HG03469 (cell line): ENCODE measurements around the gene TENM3.

Source experiments
- ATAC-seq: cut with Tn5 transposase; IDR thresholded peaks from one replicate; pipeline ENCODE4 v1.9.1; 2021; ENCODE audit warnings: mild to moderate bottlenecking, moderate library complexity, moderate number of reproducible peaks; ENCODE audit not compliant: unreplicated experiment

TENM3 gene

GRCh38 chr4:182649698-182650477 lies 406.7 kb downstream of the TENM3 start:
- no peak for ATAC-seq

- ATAC-seq = no peak
These were observed 410.4 kb downstream of the TENM3 start for GRCh38 chr4:182653596-182653995.

GRCh38 chr4:182655340-182655739 lies 412.1 kb downstream of the TENM3 start:
- ATAC-seq = no peak

GRCh38 chr4:182662551-182662950 lies 419.3 kb downstream of the TENM3 start:
- no peak for ATAC-seq

GRCh38 chr4:182671231-182671630 lies 428.0 kb downstream of the TENM3 start:
- no peak for ATAC-seq

- no peak for ATAC-seq
These were observed 428.5 kb downstream of the TENM3 start for GRCh38 chr4:182671749-182672148.

GRCh38 chr4:182678590-182678989 lies 435.4 kb downstream of the TENM3 start:
- no peak for ATAC-seq

- ATAC-seq = no peak
These were observed 436.3 kb downstream of the TENM3 start for GRCh38 chr4:182679533-182679932.

GRCh38 chr4:182680234-182680653 lies 437.0 kb downstream of the TENM3 start:
- no peak for ATAC-seq

- ATAC-seq = no peak
These were observed 440.5 kb downstream of the TENM3 start for GRCh38 chr4:182683661-182684060.

GRCh38 chr4:182684796-182685195 lies 441.6 kb downstream of the TENM3 start:
- no peak for ATAC-seq

- ATAC-seq = no peak
These were observed 444.9 kb downstream of the TENM3 start for GRCh38 chr4:182688081-182688480.

GRCh38 chr4:182694551-182694950 lies 451.3 kb downstream of the TENM3 start:
- ATAC-seq = no peak

- ATAC-seq = no peak
These were observed 451.8 kb downstream of the TENM3 start for GRCh38 chr4:182695009-182695408.

GRCh38 chr4:182695842-182696241 lies 452.6 kb downstream of the TENM3 start:
- no peak for ATAC-seq

- no peak for ATAC-seq
These were observed 453.9 kb downstream of the TENM3 start for GRCh38 chr4:182697094-182697493.

- no peak for ATAC-seq
These were observed 455.0 kb downstream of the TENM3 start for GRCh38 chr4:182698212-182698611.

- no peak for ATAC-seq
These were observed 456.0 kb downstream of the TENM3 start for GRCh38 chr4:182699201-182699600.

- no peak for ATAC-seq
These were observed 456.6 kb downstream of the TENM3 start for GRCh38 chr4:182699795-182700194.

- no peak for ATAC-seq
These were observed 457.4 kb downstream of the TENM3 start for GRCh38 chr4:182700362-182701160.

- no peak for ATAC-seq
These were observed 460.9 kb downstream of the TENM3 start for GRCh38 chr4:182704077-182704476.

GRCh38 chr4:182704948-182705347 lies 461.7 kb downstream of the TENM3 start:
- no peak for ATAC-seq
